Measurements from ENCODE around the gene SMYD3. TPM values are rescaled to one million over a fixed set of nuclear protein-coding genes. Genes with fewer than 3 reads are reported as not detected.

The SMYD3 gene
- total and polyA plus RNA-seq, 10 of the 15 experiments (the other 5 are each of a cell fraction or from before 2014, with no cell fraction given), result 18.3 to 54.0 (median 24.8) TPM

GRCh38 chr1:245879091-245879490 is 628.0 kb downstream of the SMYD3 start:
- FAIRE-seq, result no peak

GRCh38 chr1:245878585-245878984 is 628.5 kb downstream of the SMYD3 start:
- no peak for FAIRE-seq
- Histone ChIP-seq H3K4me2 (ENCODE audit: control insufficient read depth, insufficient read depth) (no peak overlapping the region), H2AFZ (ENCODE audit: control insufficient read depth, low read depth, low read length) (no peak overlapping the region), H4K20me1 (ENCODE audit: control insufficient read depth, insufficient read depth) (no peaks in the 10 kb centered on the region), H3K27me3 (replicated peaks in 1 of 2; ENCODE audit: control insufficient read depth in 2 of 2, insufficient read depth in 2 of 2, low read length in 1 of 2) (no peaks in the 10 kb centered on the region), H3K4me3 (no peak overlapping the region), H3K27ac (ENCODE audit: control insufficient read depth, insufficient read depth) (no peak overlapping the region), H3K4me1 (ENCODE audit: control insufficient read depth, insufficient read depth, low read length) (no peaks in the 10 kb centered on the region), H3K9ac (ENCODE audit: control insufficient read depth, insufficient read depth, low read length) (no peak overlapping the region), H3K9me3 (replicated peaks; ENCODE audit: control insufficient read depth, insufficient read depth, low read length) (no peaks in the 10 kb centered on the region), H3K79me2 (ENCODE audit: control insufficient read depth, insufficient read depth, low read length) (no peaks in the 10 kb centered on the region), H3K36me3 (ENCODE audit: control insufficient read depth in 2 of 2, insufficient read depth in 2 of 2, low read length in 1 of 2) (no peaks in the 10 kb centered on the region)
- WGBS (ENCODE audit: insufficient coverage, insufficient replicate concordance, low lambda C conversion rate, missing lambda C conversion rate), result 81% methylated on average over 3 of the region's 3 CpGs
- SMC1A ChIA-PET (ENCODE audit: uncharacterized antibody, unreplicated experiment), result no interaction called here
- POLR2A ChIA-PET, result no interaction called here
- in situ Hi-C loops (cut with MboI) (no loop called here), intact Hi-C loops (cut with micrococcal nuclease; ENCODE audit: unreplicated experiment) (no loop called here)
- DNase-seq (ENCODE audit: low read depth, low spot score), result no peak
- no TSS peak for BruUV-seq (replicated peaks)
- CTCF ChIA-PET, result interaction anchor here (1.2 kb wide), 1 partner anchor 10 kb away, joined by 4 read pairs; no protein-coding TSS in a partner anchor
- RAD21 ChIA-PET (ENCODE audit: unreplicated experiment), result interaction anchor here (1.4 to 1.6 kb wide), 2 partner anchors 10 to 22 kb away, joined by 4 to 5 read pairs; no protein-coding TSS in a partner anchor
- no peak for ATAC-seq
- TF ChIP-seq BMI1 (IDR thresholded peaks at IDR 0.05; ENCODE audit: borderline replicate concordance), result no peak
- no peak for TF ChIP-seq NFXL1 (IDR thresholded peaks at IDR 0.05; ENCODE audit: borderline replicate concordance)
- TF ChIP-seq NBN (IDR thresholded peaks at IDR 0.05), result no peak
- TF ChIP-seq LARP7 (IDR thresholded peaks at IDR 0.05), result no peak
- TF ChIP-seq TCF12 (IDR thresholded peaks at IDR 0.05; ENCODE audit: low read depth, low read length), result no peak
- TF ChIP-seq BCL11A (IDR thresholded peaks at IDR 0.05; ENCODE audit: low read depth, low read length), result no peak
- TF ChIP-seq YBX1 (IDR thresholded peaks at IDR 0.05), result no peak
- no peak for TF ChIP-seq HDGF (IDR thresholded peaks at IDR 0.05)
- no peak for TF ChIP-seq POLR2AphosphoS2 (IDR thresholded peaks at IDR 0.05; ENCODE audit: low read depth, low read length)
- TF ChIP-seq ZBTB40 (IDR thresholded peaks at IDR 0.05; ENCODE audit: borderline replicate concordance), result no peak
- TF ChIP-seq EED (IDR thresholded peaks at IDR 0.05; ENCODE audit: low read depth), result no peak
- TF ChIP-seq MLLT1 (IDR thresholded peaks at IDR 0.05), result no peak

More at GRCh38 chr1:245879091-245879490, 628.0 kb downstream of the SMYD3 start:
- H3K9ac ChIP-seq (ENCODE audit: control insufficient read depth, insufficient read depth, low read length), result no peak overlapping the region
- DNase-seq (ENCODE audit: low read depth, low spot score) (no peak), ATAC-seq (no peak)
- TF ChIP-seq SIN3A (IDR thresholded peaks at IDR 0.05; ENCODE audit: low read depth, low read length), result no peak
- TF ChIP-seq NRF1 (conservative IDR thresholded peaks at IDR 0.05; ENCODE audit: low read depth, low read length), result no peak
- no peaks in the 10 kb centered on the region for H3K36me3 ChIP-seq (ENCODE audit: control insufficient read depth in 2 of 2, insufficient read depth in 2 of 2, low read length in 1 of 2)
- no peaks in the 10 kb centered on the region for H4K20me1 ChIP-seq (ENCODE audit: control insufficient read depth, insufficient read depth)
- RAD21 ChIA-PET (ENCODE audit: unreplicated experiment), result interaction anchor here (1.4 to 1.6 kb wide), 2 partner anchors 10 to 21 kb away, joined by 4 to 5 read pairs; no protein-coding TSS in a partner anchor
- H2AFZ ChIP-seq (ENCODE audit: control insufficient read depth, low read depth, low read length), result no peak overlapping the region
- H3K9me3 ChIP-seq (replicated peaks; ENCODE audit: control insufficient read depth, insufficient read depth, low read length), result no peaks in the 10 kb centered on the region
- WGBS (ENCODE audit: insufficient coverage, insufficient replicate concordance, low lambda C conversion rate, missing lambda C conversion rate), result 98% methylated on average over 10 of the region's 10 CpGs
- SMC1A ChIA-PET (ENCODE audit: uncharacterized antibody, unreplicated experiment), result no interaction called here
- CTCF ChIA-PET, result interaction anchor here (1.0 kb wide), 1 partner anchor 10 kb away, joined by 4 read pairs; no protein-coding TSS in a partner anchor
- H3K4me2 ChIP-seq (ENCODE audit: control insufficient read depth, insufficient read depth), result no peak overlapping the region
- no peak overlapping the region for H3K4me3 ChIP-seq
- POLR2A ChIA-PET, result no interaction called here
- in situ Hi-C loops (cut with MboI) (no loop called here), intact Hi-C loops (cut with micrococcal nuclease; ENCODE audit: unreplicated experiment) (no loop called here)
- no TSS peak for BruUV-seq (replicated peaks)
- H3K4me1 ChIP-seq (ENCODE audit: control insufficient read depth, insufficient read depth, low read length), result no peaks in the 10 kb centered on the region
- H3K27me3 ChIP-seq (replicated peaks in 1 of 2; ENCODE audit: control insufficient read depth in 2 of 2, insufficient read depth in 2 of 2, low read length in 1 of 2), result no peaks in the 10 kb centered on the region
- no peaks in the 10 kb centered on the region for H3K79me2 ChIP-seq (ENCODE audit: control insufficient read depth, insufficient read depth, low read length)
- H3K27ac ChIP-seq (ENCODE audit: control insufficient read depth, insufficient read depth), result no peak overlapping the region
